GM19455 (cell line): Measurements from ENCODE around the gene SCAMP1.
"Not testable (repeated sequence)": the region's sequence is repeated elsewhere in the genome, so short reads cannot be mapped to it uniquely, and the experiment has no call there.

ENCODE experiments used
- ATAC-seq: cut with Tn5 transposase; IDR thresholded peaks from one replicate; pipeline ENCODE4 v1.9.1; 2021; ENCODE audit not compliant: unreplicated experiment

Gene SCAMP1

DNA sequence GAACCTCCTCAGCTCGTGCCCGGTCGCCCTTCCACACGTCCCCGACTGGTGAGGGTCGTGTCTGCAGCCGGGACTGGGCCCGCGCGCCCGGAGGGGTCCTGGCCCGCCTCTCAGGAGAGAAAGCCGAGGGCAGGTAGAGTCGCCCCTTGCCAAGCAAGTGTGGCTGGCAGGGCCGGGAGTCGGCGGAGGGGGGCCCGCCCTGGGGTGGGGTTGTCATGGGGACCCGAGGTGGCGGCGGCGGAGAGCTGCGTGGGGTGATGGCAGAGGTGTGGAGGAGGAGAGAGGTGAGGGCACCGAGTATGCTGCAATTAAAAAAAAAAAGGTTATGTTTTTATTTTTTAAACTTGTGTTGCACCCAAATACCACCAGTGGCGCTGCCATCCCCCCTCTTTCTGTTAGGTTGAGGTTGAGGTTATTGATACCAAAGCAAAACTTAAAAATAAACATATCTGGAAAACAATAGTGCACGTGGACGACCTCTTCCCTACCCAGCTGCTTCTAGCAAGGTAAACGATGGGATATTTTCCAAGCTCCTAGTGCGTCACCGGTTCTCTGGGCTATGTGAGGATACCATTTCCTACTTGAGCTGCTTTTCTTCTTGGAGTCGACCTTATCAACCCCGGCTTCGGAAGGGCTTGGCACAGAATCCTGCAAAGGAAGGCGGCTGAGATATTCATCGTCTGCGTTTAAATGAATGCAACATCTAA lies 660 bp downstream of the SCAMP1 start:
- ATAC-seq: peak; percentile 32

DNA sequence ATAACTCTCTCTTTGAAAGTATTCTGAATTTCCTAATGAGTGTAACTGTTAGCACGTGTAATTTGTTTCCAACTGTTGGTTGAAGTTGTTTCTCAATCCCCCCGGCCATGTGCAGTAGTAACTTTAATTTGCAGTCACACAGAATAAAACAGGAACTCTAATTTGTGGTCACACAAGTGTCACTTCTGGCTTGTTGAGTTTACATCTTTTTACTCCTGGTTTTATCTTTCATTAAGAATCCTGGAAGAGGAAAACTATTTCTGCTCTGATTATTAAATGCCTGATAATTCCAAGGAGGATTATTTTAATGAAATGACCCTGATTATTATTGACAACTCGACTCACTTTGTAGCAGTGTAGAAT lies 1.2 kb downstream of the SCAMP1 start:
- no peak for ATAC-seq

DNA sequence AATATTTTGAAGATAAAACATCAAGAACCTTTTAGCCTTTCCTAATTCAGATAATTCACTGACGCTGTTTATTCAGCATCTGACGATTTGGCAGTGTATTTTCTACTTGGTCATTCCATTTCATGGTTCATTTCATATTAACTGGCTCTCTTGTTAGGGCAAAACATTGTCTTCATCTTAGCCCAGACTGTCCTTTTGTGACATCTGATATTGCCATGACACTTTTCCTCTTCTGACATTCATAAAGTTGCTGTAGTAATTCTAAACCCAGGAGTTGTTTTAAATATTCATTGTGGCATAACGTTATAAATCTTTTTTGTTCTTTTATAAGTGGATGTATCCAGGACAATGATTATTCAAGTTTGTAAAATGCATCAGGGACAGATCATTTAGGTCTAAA lies 1.8 kb downstream of the SCAMP1 start:
- no peak for ATAC-seq

DNA sequence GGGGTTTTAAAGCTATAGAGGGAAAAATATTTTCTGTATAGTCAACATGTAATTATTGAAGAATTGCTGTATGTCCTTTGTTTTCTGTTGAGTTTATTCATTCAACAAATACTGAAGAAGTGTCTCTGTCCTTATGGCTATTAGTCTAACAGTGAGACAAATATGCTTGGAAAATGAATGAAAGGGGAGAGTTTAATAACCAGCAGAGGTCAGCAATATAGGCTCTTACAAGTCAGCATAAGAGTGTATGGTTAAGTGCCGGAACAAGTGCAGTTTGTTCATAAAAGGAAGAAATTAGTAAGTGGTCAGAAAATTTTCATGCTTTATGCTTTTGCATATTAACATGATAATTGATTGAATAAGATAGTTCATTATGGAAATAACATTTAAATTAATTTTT lies 3.6 kb downstream of the SCAMP1 start:
- no peak for ATAC-seq

DNA sequence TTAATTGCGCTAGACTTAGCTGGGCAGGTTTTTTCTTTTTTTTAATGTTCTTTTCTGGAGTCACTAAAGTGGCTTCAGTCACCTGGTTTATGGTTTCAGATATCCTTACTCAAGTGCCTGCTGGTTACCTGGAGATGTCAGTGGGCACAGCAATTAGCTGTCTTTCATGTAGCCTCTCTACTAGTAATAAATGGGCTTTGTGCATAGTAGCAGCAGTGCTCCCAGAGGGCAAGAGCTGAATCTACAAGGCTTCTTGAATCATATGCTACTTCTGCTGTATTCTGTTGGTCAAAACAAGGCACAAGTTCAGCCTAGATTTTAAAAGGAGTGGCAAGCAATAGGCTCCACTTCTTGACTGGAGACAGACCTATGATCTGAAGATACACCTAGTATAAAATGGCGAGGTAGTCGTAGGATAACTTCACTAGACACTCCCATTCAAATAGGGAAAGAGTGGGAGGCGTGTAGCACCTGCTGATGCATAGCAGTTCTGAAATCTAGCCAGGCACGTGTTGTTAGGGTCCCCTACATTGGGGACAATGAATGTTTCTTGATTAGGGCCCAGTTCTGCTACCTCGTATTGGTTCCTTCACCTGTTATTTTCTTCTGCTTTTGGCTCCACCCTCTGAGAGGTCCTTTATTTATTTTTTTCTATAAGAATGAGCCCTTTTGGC lies 7.0 kb downstream of the SCAMP1 start:
- no peak for ATAC-seq

DNA sequence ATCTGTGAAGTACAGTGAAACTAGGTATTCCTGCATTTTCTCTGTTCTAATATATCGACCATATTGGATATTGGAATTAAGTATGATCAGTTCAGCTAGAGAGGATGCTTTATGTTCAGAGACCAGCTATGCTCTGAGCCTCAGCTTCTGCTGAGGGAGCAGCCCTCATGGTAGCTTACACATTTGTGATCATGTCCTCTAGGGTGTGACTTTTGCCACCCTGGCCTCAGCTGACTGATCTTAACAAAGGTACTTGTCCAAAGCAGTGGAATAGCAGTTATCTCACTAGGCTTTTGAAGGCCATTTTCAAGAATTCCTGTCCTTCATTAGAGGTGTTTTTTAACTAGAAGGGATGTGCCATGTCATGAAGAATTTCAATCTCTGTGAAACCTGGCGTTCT lies 9.3 kb downstream of the SCAMP1 start:
- ATAC-seq: no peak

DNA sequence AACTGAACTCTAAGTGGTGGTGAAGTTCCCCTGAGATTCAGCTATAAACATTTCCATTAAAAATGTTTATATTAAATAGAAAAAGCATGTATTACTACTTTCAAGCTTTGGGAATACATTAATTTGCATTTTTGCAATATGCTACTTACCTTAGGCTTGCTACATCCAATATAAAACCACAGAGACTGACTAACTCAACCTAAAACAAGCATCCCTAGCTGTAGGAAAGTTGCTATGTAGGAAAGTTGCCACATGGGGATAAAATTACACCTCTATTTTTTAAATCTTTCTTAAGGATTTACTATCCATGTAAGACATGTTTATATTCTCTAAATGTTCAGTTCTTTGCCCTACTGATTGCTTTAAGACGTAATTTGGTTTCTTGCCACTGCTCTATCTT lies 12.8 kb downstream of the SCAMP1 start:
- no peak for ATAC-seq

DNA sequence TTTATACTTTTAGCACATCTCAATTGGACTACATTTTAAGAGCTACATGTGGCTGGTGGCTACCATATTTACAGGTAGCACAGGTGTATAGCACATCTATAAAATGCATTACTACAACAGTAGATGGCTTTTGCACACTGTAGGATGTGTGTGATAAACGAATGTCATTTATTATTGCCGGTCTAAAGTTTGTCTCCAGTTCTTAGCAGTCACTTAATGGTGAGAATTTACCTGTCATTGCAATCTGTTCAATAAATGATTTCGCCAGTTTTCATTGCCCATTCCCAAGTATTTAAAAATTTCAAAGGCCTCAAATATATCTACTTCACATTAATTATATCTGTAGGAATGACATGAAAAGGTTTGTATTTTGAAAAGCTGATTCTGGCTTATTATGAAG lies 15.9 kb downstream of the SCAMP1 start:
- no peak for ATAC-seq

DNA sequence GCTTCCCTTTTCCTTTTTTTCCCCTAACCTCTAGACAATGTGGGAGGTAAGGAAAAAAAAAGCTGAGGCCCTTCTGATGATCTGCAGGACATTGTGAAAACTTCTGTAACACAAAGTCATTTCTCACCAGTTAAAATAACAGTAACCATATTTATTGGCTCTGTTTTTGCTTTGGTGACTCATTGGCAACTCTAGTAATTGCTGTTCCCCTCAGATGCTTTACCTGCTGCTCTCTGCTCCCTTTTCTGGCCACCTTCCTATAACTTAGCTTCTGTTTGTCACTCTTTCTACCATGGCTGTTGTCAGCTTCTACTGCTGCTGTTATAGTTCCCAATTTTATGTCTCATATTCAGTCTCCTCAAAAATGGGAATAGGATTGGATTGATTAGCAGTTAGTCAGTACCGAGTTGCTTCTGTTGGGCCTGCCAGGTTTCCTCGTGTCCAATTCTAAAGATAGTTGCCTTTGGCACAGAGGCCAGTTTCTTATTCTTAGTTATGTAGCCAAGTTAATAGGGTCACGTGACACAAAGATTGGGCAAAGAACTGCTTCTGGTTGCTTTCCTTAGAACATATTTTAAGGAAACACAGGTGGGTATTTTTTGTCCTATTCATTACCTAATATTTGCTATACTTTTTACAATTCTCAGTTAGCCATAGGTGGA lies 16.8 kb downstream of the SCAMP1 start:
- no peak for ATAC-seq

DNA sequence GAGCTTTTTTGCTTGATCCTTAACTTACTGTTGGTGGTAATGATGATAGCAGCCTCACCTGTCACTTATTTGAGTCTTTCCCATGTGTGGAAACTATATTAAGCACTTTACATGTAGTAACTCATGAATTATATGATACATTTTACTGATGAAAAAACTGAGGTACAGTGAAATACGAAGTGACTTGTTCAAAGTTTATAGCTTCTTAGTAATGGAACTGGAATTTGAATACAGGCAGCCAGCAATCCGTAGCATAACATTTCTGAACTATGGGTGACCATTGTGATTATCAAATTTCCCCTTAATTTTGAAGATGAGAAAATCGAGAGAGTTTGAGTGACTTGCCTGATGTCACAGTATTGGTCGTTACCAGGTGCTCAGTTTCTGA lies 17.3 kb downstream of the SCAMP1 start:
- no peak for ATAC-seq

DNA sequence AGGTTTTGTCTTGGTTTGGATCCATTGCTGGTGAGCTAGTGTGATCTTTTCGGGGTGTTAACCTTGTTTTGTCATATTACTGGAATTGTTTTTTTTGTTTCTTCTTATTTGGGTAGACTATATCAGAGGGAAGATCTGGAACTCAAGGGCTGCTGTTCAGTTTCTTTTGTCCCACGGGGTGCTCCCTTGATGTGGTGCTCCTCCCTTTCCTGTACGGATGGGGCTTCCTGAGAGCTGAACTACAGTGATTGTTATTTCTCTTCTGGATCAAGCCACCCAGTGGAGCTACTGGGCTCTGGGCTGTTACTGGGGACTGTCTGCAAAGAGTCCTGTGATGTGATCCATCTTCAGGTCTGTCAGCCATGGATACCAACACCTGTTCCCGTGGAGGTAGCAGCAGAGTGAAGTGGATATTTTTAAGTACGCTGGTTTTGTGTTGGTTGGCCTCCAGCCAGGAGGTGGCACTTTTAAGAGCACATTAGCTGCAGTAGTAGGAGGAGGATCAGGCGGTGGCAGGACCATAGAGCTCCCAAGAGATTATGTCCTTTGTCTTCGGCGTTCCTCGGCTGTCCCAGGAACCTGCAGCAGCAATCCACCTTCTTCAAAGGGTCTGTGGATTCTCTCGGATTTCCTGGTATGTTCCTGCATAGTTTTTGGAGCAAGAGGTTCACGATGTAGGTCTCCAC lies 27.2 kb downstream of the SCAMP1 start:
- no peak for ATAC-seq

DNA sequence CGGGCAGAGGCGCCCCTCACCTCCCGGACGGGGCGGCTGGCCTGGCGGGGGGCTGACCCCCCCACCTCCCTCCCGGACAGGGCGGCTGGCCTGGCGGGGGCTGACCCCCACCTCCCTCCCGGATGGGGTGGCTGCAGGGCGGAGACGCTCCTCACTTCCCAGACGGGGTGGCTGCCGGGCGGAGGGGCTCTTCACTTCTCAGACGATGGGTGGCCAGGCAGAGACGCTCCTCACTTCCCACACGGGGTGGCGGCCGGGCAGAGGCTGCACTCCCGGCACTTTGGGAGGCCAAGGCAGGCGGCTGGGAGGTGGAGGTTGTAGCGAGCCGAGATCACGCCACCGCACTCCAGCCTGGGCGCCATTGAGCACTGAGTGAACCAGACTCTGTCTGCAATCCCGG lies 30.9 kb downstream of the SCAMP1 start:
- not testable (repeated sequence) for ATAC-seq

DNA sequence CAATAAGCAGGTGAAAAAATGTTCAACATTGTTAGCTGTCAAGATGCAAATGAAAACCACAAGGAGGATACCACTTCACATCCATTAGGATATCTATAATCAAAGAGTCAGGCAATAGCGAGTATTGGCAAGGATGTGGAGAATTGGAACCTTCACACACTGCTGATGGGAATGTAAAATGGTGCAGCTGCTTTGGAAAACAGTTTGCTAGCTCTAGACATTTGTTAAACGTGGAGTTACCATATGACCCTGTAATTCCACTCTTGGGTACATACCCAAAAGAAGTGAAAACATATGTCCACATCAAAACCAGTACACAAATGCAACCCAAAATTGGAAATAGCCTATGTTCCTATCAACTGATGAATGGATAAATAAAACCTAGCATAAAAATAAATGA lies 37.4 kb downstream of the SCAMP1 start:
- no peak for ATAC-seq

DNA sequence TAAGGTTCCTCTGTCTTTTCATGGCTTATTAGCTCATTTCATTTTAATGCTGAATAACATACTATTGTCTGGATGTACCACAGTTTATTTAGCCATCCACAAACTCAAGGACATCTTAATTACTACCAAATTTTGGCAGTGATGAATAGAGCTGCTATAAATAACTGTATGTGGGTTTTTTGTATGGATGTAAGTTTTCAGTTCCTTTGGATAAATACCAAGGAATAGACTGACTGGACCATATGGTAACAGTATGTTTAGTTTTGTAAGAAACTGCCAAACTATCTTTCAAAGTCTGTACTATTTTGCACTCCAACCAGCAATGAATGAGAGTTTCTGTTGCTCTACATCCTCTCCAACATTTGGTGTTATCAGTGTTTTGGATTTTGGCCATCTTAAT lies 38.7 kb downstream of the SCAMP1 start:
- no peak for ATAC-seq

DNA sequence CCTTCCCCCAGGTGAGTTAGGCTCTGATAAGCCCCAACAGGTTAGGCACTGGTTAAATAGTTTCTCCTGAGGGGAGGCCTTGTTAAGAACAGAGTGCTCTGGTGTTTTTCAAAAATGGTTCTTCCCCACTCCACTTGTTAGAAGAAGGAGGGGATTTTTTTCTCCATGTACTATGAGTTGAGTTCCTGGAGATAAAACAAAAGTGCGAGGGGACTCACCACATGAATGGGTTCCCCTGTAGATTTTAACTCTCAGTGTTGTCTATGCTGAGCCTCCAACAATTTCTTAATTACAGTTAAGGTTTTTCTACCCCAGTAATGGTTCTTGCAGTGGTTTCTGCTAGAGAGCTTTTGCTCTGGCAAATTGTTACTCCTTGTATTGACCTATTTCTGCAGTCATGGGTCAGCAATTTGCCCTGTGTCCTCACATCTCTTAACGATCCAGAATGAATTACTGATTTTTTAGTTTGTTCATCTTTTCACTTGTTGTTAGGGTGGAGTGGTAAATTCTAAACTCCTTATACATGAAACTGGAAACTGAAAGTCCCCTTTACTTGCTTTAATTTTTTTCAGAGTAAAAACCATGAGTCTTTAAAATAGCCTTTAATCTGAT lies 44.4 kb downstream of the SCAMP1 start:
- ATAC-seq: no peak

DNA sequence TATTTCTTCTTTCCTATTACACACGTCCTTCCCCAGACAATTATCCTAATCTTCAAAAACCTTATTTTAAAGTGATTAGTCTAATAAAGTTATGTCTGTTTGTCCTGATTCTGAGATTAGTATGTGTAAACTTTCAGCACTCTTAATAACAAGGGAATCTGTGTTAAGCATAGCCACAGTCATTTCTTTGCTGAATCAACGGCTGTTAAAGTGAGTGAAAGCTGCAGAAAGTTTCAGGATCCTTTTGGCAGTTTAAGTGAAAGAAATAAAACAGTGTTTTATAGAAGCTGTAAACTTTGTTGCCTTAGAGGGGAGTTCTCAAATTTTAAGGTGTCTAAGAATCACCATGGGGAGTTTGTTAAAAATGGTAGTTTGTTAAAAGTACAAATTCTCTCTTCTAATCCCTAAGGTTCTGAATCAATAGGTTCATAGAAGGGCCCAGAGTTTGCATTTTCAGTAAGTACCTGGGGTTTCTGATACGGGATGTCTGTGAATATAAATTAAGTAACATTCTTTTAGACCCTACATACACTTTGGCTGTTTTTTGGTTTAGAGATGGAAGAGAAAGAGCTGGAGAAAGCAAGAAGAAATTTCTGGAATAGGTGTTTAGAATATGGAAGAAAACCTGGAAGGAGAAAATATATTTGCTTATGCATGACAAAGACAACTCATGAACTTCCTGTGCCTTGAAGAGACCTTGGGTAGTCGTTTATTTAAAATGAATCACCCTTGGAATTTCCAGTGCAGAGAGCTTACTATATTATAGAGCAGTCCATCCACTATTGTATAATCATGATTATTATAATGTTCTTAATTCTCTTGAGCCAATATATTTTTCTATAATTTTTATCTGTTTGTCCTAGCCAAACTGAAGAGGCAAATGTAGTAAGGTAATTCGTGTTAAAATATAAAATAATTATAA lies 45.7 kb downstream of the SCAMP1 start:
- ATAC-seq: no peak

DNA sequence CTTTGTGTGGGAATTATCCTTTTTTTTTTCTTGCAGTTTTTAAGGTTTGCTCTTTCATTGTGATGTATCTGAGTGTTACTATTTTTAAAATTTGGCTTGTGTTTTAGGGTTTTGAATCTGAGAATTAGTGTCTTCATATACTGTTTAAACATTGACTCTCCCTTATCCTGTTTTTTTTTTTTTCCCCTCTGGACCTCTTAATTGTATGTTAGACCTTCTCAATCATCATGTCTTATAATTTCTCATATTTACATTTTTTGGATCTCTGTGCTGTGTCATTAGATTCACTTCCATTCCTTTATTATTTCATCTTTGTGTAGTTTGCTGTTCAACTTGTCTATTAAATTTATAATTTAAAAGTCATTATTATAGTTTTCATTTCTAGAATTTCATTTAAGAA lies 47.0 kb downstream of the SCAMP1 start:
- ATAC-seq: no peak

DNA sequence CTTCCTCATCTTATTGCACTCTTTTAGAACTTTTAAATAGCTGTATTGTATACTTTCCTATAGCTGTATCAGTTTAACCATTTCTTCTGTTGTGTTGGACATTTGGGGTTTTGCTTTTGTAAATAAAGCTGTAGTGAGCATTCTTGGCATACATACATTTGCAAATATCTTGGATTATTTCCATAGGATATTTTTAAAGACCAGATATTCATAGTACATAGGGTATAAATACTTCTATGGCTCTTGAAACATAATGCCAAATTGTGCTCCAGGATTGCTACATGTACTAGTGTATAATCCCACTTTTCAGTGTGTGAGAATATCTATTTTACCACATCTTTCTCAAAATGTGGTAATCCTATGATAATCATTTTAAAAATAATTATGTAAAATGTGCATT lies 51.2 kb downstream of the SCAMP1 start:
- no peak for ATAC-seq

DNA sequence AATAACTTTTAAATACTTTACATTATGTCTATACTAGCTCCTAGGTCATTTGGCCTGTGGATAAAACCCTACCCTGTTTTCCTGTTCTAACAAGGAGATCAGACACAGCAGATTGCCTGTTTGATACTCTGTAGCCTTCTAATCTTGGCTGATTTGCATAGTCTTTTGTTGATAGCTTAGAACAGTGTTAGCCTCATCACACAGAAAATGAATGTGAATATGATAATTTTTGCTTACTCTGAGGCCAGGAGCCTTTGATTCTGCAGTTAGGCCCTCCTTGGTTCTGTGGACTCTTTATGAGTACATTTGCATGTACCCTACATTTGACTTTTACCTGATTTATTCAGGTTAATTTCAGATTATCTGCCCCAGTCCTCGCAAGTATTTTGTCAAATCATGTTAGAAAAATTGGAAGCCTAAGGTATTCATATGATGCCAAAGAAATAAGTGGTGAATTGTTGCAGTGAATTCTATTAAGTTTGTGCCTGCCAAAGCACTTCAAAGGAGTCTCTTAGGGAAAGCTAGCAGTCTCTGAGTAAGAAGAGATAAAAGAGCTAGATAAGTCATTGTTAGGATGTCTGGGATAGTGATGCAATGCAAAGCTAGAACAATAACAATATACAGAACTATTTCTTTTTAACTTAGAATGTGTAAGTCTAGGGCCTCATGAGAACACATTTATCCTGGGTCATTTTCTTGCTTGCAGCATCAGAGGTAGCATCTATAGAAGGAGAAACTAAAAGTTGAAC lies 56.4 kb downstream of the SCAMP1 start:
- no peak for ATAC-seq

DNA sequence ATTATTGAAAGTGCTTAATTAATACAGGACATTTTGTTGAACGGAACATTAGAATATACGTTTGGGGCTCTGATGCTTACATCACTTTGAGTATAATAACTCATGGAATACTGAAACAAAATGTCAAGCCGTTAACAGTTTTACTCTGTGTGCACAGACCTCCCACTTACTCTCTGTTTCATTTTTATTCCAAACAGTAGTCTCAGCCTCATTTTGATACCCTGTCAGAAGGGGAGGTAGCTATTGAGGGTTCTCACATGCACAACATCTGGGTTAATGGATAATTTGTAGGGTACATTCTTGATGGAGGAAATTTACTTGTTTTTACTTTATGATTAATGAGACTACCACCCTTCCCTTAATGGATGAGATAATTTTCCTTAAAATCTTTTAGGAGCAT lies 59.0 kb downstream of the SCAMP1 start:
- ATAC-seq: no peak
